ES-I3 (cell line): Measurements from ENCODE around the gene DOP1B.
A peak's percentile ranks its signal among the peaks of the same experiment; 100 is the strongest.
"Not testable (repeated sequence)": the region's sequence is repeated elsewhere in the genome, so short reads cannot be mapped to it uniquely, and the experiment has no call there.

ENCODE experiments used
- H3K36me3 ChIP-seq: 2 replicates; pipeline ENCODE4 v1.6.1; 2013; ENCODE audit warnings: mild to moderate bottlenecking, low read length, control low read depth, moderate library complexity; ENCODE audit not compliant: insufficient read depth
- H3K4me1 ChIP-seq: 2 replicates; pipeline ENCODE4 v1.6.1; 2013; ENCODE audit warnings: mild to moderate bottlenecking, control low read depth, low read length; ENCODE audit not compliant: insufficient read depth
- H3K9ac ChIP-seq: 2 replicates; pipeline ENCODE4 v1.6.1; 2013; ENCODE audit warnings: low read depth, mild to moderate bottlenecking, low read length, moderate library complexity
- H3K9me3 ChIP-seq: 2 replicates; pipeline ENCODE4 v1.6.1; 2013; ENCODE audit warnings: mild to moderate bottlenecking, low read length, moderate library complexity; ENCODE audit not compliant: control insufficient read depth, insufficient read depth

The DOP1B gene

GRCh38 chr21:36127250-36127904 lies 29.2 kb upstream of the DOP1B start:
- Histone ChIP-seq H3K9me3 (no peaks in the 10 kb centered on the region), H3K4me1 (peaks cover 11% of the 10 kb centered on the region), H3K9ac (no peak overlapping the region), H3K36me3 (no peaks in the 10 kb centered on the region)

- H3K9ac ChIP-seq = no peak overlapping the region
- H3K9me3 ChIP-seq = no peaks in the 10 kb centered on the region
Measured at GRCh38 chr21:36127977-36128376, 28.6 kb upstream of the DOP1B start.

GRCh38 chr21:36129219-36129618 lies 27.4 kb upstream of the DOP1B start:
- Histone ChIP-seq H3K36me3 (no peaks in the 10 kb centered on the region), H3K9ac (peak overlapping the region; percentile 10; the same call in 1 of the 2 replicates), H3K9me3 (no peaks in the 10 kb centered on the region), H3K4me1 (peaks cover 11% of the 10 kb centered on the region)

More at GRCh38 chr21:36127977-36128376, 28.6 kb upstream of the DOP1B start:
- Histone ChIP-seq H3K36me3 (no peaks in the 10 kb centered on the region), H3K4me1 (peaks cover 11% of the 10 kb centered on the region)

GRCh38 chr21:36130414-36130762 lies 26.2 kb upstream of the DOP1B start:
- not testable (repeated sequence) for H3K36me3 ChIP-seq, H3K9me3 ChIP-seq
- peak overlapping the region; percentile 44; the same call in 1 of the 2 replicates for H3K9ac ChIP-seq
- peaks cover 11% of the 10 kb centered on the region for H3K4me1 ChIP-seq

GRCh38 chr21:36130839-36131238 lies 25.8 kb upstream of the DOP1B start:
- not testable (repeated sequence) for H3K36me3 ChIP-seq
- H3K9ac ChIP-seq = peak overlapping the region; percentile 44; the same call in 1 of the 2 replicates

GRCh38 chr21:36132696-36133095 lies 23.9 kb upstream of the DOP1B start:
- H3K9ac ChIP-seq = no peak overlapping the region
- H3K4me1 ChIP-seq = 0 out of 2 replicates have a peak, but pooled peaks cover 7% of the 10 kb centered on the region
- H3K36me3 ChIP-seq = no peaks in the 10 kb centered on the region
- H3K9me3 ChIP-seq = no peaks in the 10 kb centered on the region

More at GRCh38 chr21:36130839-36131238, 25.8 kb upstream of the DOP1B start:
- not testable (repeated sequence) for H3K9me3 ChIP-seq, H3K4me1 ChIP-seq

DNA sequence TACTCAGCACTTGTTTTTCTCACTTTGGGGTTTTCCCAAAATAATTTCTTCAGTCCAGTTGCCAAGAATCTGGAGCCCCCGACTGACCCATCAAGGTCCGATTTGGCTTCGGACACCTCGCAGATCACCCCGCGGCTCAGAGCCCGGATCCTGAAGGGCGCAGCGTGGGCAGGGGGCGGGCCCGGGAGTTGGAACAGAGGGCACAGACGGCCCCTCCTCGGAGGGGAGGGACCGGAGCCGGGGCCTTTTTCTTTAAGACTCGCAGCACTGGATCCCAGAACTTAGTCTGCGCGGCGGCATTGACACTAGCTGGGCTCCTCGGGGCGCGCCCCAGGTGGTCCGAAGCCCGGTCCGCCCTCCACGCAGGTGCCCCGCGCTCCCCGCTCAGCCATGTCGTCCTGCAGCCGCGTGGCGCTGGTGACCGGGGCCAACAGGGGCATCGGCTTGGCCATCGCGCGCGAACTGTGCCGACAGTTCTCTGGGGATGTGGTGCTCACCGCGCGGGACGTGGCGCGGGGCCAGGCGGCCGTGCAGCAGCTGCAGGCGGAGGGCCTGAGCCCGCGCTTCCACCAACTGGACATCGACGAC lies 21.7 kb upstream of the DOP1B start, which contains the start of gene CBR3:
Gene CBR3, plus strand, starts transcription at position 277 of the 588 bp plus-strand sequence. Its CDS starts 114 bp downstream, at position 391.
- H3K9me3 ChIP-seq = no peaks in the 10 kb centered on the region
- H3K4me1 ChIP-seq = 0 out of 2 replicates have a peak, but pooled peaks cover 7% of the 10 kb centered on the region
- H3K9ac ChIP-seq = peak within 1 kb of the TSS; percentile 65
- H3K36me3 ChIP-seq = no peaks in the 10 kb centered on the region

- Histone ChIP-seq H3K36me3 (no peaks in the 10 kb centered on the region), H3K4me1 (0 out of 2 replicates have a peak, but pooled peaks cover 7% of the 10 kb centered on the region), H3K9me3 (no peaks in the 10 kb centered on the region), H3K9ac (peak overlapping the region; percentile 65; the same call in 1 of the 2 replicates)
Measured at GRCh38 chr21:36135391-36136102, 21.1 kb upstream of the DOP1B start.

DNA sequence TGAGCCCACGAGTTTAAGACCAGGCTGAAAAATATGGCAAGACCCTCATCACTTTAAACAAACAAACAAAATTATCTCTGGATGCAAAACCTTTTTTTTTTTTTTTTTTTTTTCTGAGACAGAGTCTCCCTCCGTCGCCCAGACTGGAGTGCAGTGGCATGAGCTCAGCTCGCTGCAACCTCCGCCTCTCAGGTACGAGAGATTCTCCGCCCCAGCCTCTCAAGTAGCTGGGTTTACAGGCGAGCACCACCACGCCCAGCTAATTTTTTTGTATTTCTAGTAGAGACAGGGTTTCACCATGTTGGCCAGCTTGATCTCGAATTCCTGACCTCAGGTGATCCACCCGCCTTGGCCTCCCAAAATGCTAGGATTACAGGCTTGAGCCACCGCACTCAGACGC lies 16.8 kb upstream of the DOP1B start:
- H3K9me3 ChIP-seq, H3K4me1 ChIP-seq, H3K36me3 ChIP-seq, H3K9ac ChIP-seq: not testable (repeated sequence)

- Histone ChIP-seq H3K9ac (no peak overlapping the region), H3K4me1 (0 out of 2 replicates have a peak, but pooled peaks cover 4% of the 10 kb centered on the region), H3K9me3 (no peaks in the 10 kb centered on the region), H3K36me3 (no peaks in the 10 kb centered on the region)
Measured at GRCh38 chr21:36141513-36141925, 15.1 kb upstream of the DOP1B start.

DNA sequence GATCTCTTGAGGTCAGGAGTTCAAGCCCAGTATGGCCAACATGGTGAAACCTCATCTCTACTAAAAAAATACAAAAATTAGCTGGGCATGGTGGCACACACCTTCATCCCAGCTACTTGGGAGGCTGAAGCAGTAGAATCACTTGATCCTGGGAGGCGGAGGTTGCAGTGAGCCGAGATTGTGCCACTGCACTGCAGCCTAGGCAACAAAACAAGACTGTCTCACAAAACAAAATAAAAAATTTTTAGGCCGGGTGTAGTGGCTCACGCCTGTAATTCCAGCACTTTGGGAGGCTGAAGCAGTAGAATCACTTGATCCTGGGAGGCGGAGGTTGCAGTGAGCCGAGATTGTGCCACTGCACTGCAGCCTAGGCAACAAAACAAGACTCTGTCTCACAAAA lies 12.4 kb upstream of the DOP1B start:
- H3K9me3 ChIP-seq, H3K9ac ChIP-seq, H3K4me1 ChIP-seq, H3K36me3 ChIP-seq: not testable (repeated sequence)

DNA sequence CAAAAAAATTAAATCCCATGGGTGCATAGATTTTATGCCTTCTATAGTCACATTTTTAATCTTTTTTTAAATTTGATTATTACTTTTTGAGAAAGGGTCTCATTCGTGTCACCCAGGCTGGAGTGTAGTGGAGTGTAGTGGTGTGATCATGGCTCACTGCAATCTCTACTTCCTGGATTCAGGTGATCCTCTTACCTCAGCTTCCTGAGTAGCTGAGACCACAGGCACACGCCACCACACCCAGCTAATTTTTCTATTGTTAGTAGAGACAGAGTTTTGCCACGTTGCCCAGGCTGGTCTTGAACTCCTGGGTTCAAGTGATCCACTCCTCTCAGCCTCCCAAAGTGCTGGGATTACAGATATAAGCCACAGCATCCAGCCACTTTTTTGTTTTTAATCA lies 11.4 kb upstream of the DOP1B start:
- Histone ChIP-seq H3K9me3 (no peaks in the 10 kb centered on the region), H3K9ac (no peak overlapping the region), H3K4me1 (no peaks in the 10 kb centered on the region), H3K36me3 (no peaks in the 10 kb centered on the region)

DNA sequence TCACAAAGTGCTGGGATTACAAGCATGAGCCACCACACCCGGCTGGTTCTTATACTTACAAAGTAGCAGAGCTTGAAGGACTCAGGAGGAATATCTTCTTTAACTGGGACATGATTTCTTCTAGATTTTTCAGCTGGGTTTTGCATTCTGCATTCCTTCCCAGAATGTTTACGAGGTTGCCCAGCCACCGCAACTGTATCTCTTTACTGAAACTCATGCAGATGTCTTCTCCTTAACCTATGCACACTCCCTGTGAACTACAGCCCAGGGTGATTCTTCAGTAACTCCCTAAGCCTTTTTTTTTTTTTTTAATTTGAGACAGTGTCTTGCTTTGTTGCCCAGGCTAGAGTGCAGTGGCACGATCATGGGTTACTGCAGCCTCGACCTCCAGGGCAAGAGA lies 8.7 kb upstream of the DOP1B start:
- Histone ChIP-seq H3K4me1 (no peaks in the 10 kb centered on the region), H3K9ac (no peak overlapping the region), H3K9me3 (no peaks in the 10 kb centered on the region), H3K36me3 (no peaks in the 10 kb centered on the region)

- Histone ChIP-seq H3K4me1 (no peaks in the 10 kb centered on the region), H3K36me3 (no peaks in the 10 kb centered on the region), H3K9ac (no peak overlapping the region), H3K9me3 (no peaks in the 10 kb centered on the region)
Measured at GRCh38 chr21:36148886-36149285, 7.7 kb upstream of the DOP1B start.
